HK-2 (cell line): Measurements from ENCODE around the gene PRKAG2.

ENCODE experiments used
- DNase-seq: peaks from one replicate; pipeline ENCODE4 v3.0.0-alpha.2; 2018; ENCODE audit not compliant: unreplicated experiment

The PRKAG2 gene

DNA sequence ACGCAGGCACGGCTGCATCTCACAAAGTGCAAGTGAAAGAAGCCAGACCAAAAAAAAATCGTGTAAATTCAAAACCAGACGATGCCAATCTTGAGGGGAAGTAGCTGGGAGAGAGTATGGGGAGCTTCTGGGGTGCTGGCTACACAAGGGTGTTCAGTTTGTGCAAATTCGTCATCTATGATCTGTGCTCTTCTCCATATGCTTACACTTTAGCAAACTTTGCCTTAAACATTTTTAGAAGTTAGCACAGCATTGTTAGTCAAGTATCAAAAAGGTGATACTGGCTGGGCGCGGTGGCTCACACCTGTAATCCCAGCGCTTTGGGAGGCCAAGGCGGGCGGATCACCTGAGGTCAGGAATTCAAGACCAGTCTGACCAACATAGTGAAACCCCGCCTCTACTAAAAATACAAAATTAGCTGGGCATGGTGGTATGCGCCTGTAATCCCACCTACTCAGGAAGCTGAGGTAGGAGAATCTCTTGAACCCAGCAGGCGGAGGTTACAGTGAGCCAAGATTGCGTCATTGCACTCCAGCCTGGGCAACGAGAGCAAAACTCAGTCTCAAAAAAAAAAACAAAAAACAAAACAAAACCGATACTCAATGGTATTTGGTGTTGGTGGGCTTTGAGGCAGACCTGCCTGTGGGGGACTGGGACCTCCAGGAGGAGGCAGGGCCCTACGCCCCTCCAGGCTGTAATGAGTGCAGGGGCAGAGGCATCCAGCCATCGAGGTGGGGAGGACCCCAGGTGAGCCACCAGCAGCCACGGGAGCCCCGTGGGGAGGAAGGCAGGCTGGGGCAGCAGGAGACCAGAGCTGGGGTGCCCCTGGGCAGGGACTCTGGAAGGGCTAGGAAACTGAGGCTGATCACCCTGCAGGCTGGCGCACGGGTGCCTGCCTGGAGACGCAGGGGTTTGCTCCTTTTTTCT lies 150.0 kb downstream of the PRKAG2 start:
- no peak for DNase-seq

DNA sequence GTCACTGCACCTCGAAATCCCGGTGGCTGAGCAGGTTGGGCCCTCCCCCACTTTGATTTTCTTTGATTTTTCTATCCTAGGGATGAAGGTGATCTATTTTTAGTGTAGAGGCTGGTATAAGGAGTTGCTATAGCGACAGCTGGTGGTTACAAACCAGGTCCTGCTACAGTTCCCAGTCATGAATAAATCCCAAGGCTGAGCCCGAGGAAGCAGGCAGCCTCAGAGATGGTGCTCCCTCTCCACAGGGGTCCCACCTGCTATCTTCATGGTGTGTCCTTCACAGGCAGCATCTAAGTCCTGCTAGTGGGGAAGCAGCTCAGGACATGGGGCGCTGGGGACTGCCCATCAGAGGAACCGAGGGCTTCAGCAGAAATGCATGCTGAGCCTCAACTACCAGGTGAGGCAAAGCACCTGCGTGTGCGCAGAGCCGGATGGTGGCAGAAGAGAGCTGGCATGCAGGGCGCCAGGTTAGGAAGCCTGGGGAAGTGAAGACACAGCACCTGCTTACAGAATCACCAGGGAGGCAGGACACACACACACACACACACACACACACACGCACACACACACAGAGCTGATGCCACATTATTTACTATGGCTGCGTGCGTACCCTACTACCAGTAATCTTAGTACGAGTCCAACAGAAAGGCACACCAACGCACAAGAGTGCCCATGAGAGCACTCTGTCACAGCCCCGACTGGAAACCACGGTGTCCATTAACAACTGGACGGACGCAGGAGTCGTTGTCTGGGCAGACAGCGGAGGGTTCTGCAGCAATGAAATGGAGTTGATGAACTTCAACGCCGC lies 150.9 kb downstream of the PRKAG2 start:
- no peak for DNase-seq

DNA sequence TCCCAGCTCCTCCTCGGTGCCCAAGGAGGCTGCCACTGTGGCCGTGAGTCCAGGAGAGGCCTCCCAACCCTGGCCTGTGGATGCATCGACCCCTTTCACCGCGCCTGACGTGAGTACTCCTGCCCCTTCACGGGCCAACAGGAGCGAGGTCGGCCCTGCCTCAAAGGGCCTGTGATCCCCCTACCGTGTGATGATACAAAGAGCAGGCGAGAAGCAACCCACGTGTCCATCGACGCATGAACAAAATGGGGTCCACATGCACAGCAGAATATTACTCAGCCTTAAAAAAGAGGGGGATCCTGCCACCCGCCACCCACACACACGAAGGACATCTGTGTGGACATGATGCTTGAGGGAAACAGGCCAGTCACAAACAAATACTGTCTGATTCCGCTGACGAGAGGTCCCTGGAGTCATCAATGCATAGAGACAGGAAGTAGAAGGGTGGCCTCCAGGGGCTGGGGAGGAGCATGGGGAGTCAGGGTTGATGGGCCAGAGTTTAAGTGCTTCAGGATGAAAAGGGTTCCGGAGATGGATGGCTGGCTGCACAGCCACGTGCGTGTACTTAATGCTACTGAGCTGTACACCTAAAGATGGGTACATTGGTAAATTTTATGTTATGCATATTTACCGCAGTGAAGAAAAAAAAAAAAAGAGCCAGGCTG lies 151.9 kb downstream of the PRKAG2 start:
- no peak for DNase-seq

DNA sequence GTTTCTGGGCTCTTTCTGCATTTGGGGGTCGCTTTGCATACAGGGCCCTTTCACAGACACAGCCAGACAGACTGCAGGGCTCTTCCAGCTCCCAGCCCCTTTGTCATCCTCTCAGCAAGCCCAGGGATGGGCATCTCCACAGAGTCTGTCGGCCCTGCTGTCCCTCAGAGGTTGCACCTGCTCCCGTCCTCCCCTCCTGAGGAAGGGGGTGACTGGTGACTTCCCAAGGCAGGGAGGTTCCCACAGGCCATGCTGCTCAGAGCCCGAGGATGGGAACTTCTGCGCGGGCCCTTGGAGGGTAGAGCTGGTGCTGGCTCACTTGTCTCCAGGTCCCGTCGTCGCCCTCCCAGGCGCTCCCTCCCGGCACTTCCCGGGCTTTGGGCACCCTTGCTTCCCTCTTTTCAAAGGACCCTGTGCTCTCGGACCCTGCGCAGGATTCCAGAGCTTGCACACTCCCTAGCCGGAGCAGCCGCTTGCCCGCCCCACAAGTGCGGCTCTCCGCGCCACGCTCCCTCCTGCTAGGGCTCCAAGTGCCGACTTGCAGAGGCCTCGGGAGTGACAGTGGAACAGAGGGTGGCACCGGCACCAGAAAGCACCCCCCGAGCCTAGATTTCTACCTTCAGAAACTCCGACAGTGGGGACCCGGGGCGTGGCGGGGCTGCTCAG lies 152.5 kb downstream of the PRKAG2 start:
- no peak for DNase-seq

DNA sequence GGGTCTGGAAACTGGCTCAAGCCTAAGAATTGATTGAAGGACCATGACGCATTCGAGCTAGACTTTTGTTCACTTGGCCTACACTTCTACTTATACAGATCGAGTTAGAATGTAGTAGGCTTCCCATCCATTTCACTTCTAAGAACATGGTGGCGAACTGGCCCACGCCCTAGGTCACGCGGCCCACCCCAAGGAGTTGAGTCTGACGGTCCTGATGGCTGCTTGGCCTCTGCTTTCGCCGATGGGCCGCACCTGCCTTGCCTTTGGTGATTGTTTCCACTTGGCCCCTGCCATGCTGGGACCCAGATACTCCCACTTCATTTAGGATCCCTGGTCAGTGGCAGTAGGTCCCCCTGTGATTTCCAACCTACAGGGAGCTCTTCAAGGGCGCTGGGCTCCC lies 153.6 kb downstream of the PRKAG2 start:
- no peak for DNase-seq

DNA sequence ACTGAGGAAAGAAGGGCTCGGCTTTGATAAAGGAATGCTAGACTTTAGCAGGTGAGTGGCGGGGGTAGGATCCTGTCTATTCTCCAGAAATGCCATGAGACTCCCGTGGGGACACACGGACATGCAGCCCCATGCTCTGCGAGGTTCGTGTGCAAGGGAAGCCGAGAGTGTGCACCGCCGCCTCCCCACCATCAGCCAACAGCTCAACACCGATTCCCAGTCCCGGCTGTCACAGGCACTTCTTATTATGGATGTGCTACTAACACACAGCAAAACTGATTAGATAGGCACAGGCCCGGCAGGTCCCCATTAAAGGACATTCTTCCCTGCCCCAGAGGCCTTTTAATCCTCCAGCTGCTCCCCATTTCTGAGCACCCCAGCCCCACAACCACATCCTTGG lies 154.4 kb downstream of the PRKAG2 start:
- DNase-seq = no peak

DNA sequence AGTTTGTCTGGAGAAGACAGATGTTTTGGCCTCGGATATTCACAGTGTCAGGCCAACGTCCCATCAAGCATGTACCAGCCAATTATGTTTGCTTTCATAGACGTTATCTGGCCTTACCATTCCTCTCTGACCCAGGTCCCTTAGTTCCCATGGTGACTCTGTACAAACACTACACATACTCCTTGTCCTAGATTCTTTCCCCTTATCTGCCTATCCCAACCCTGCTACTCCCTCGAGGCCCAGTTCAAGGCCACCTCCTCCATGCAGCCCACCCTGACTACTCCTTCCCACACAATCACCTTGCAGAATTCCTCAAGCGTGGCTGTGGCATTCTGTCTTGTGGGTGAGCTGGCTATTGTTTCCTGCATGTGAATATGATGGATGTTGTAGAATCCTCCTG lies 155.2 kb downstream of the PRKAG2 start:
- no peak for DNase-seq

DNA sequence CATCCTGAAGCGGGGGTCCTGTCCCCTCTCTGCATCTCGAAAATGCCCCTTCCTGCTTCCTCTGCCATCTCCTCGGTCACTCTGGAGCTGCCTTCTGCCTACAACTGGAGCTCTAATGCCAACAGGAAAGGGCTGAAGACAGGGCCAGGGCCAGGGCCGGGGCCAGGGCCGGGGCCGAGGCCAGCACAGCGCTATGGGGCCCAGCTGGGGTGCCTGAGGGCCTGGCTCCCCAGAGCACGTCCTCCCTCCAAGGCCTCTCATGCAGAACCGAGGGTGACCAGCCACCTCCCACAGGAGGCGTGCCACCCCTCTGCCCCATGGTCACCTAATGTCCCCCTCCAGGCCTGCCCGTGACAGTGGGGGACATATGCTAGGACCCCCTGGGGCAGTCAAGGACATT lies 155.7 kb downstream of the PRKAG2 start:
- DNase-seq = no peak

DNA sequence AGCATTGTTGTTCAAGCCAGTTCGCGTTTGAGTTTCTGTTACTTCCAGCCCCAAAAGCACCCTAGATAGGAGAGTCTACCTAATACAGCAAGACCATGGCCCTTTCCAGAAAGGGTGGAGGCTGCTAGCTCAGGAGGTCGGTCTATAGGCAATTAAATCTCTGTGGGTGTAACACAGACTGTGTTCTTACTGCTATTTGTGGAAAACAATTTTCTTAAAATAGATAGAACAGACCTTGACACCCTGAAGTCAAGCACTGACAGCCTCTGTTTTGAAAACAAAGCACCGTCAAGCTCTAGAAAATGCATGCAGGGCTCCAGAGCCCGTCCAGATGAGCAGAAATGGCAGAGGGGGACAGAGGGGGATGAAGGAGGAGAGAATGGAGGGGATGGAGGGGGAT lies 156.6 kb downstream of the PRKAG2 start:
- no peak for DNase-seq

DNA sequence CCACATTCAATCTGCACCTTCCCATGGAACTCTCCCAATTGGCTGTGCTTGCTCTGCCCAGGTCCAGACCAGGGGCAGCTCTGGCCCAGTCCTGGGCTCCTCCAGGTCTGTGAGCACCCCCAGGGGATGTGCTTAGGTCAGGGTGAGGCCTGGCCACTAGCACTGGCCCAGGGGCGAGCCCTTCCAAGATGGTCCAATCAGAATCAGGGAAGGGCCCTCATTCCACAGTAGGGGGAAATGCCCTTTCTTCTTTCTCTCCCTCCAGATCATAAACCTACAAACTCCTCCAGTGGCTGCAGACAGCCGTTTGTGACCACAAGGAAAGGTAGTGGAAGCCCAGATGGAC lies 157.0 kb downstream of the PRKAG2 start:
- no peak for DNase-seq

DNA sequence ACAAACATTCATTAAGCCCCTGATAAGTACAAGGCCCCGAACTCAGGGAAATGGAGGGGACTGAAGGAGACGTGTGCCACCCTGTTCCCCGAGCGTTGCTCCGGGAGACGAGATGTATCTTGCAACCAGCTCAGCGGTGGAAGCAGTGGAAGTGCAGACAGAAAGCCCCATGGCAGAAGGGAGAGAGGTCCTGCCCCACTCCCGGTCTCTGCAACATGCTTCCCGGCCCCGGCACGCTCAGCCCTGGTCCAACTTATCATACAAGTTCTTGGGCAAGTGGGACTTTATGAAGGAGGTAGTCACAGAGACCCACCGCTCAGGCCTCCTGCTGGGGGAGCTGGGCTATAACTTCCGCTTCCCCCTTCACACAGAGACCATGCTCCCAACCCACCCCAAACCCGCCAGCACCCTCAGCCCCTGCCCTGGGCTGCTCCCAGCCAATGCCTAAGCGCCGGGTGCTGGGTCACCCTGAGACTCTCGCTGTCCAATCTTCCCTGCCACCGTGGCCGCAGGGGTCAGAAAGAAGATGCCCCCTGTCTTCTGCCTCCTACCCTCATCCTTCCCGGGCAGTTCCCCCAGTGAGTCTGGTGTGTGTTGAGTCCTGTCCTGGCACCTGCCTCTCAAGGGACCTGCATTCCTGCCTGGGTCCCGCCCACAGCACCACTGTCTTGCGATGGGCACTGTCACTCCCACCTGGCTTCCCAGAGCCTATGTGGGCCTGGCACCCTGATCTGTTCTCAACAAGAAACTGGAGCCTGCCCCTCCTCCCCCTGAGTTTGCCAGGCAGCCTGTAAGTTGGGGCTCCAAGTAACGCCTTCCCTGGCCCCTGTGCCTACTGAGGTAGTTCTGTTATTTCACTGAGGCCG lies 157.7 kb downstream of the PRKAG2 start:
- no peak for DNase-seq

DNA sequence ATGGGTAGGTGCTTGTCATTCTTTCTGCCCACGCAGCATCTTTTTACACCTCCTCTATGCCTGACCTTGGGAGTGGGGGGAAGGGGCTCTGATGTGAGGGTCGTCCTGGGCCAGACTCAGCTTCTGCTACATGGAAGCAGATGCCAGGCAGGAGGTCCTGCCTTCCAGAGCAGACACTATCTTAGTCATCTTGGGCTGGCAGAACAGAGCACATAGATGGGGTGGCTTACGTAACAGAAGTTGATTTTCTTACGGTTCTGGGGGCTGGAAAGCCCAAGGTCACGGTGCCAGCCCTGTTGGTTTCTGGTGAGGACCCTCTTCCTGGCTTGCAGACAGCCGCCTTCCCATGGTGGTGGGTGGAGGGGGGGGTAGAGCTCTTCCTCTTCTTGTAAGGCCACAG lies 159.0 kb downstream of the PRKAG2 start:
- DNase-seq = no peak

DNA sequence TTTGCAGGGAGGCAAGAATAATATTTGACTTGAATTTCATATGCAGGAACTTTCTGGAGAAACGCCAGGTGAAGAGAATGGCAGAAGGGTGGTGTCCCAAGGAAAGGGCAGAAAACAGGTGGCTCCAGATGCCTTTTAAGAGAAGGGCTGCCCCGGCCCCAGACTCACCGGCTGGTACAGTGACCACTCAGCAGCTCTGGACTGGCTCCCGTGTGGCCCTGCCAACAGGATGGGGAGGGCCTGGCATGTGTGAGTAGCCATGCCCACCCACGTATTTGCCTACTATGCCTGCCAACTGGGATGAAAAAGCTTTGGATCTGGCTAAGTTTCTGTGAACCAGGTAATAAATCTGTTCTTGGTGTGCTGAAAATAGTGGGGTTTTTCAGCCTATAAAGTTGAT lies 159.5 kb downstream of the PRKAG2 start:
- DNase-seq = no peak

DNA sequence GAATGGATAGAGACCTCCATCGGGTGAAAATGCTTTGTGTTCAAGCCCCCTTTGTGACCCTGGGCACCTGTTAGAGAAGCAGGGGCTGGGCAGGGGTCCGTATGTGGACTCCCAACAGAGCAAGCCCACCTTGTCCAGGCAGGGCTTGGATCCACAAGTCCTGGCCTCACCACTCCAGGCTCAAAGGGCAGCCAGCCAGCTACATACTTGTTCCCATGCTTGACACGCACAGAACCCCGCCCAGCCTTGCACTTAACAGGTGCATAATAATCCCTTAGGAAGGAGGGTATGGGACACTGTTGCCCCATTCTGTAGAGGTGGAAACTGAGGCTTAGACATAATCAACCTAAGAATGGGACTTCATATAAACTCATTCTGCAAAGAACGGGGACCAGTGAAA lies 160.6 kb downstream of the PRKAG2 start:
- DNase-seq = no peak

DNA sequence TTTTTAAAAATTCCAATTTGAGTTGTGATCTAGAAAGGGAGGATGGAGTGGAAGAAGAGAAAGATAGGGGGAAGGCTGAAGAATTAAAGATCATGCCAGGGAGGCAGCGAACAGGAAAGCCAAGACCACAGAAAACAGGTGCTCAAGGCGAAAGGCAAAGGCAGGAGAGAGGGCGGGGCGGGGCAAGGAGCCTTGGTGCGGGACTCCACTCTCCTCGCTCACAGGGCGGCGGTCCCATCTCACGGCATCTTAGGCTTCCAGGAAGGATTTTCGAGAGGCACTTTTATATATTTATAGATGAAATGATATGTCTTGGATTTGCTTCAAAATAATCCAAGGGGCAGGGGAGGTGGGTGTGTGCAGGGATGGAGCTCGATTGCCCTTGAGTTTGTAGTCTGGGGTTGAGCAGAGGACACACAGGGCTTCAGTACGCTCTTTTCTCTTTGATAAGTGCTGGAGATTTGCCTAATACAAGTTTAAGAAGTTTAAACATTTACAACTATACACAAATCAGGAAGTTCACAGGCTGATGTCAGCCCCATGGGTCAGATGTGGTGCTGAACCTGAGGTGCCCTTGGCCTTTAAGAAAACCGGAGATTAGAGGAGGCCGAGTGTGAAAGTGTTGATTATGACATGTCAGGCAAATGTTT lies 161.1 kb downstream of the PRKAG2 start:
- peak; percentile 41 for DNase-seq

DNA sequence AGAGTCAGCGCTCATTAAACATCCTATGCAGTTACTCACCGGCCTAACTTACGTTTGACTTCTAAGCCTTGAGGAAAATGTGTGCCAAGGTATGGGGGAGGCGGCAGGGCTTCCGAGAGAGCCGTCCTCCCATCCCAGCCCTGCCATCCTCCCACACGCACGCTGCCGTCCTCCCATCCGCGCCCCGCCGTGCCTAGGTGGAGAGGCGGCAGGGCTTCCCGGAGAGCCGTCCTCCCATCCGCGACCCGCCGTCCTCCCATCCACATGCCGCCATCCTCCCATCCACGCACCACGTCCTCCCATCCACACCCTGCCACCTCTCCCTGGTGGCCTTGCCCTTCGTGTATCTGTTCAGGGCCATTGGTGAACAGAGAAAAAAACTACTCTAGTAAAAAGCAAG lies 162.7 kb downstream of the PRKAG2 start:
- DNase-seq = no peak

DNA sequence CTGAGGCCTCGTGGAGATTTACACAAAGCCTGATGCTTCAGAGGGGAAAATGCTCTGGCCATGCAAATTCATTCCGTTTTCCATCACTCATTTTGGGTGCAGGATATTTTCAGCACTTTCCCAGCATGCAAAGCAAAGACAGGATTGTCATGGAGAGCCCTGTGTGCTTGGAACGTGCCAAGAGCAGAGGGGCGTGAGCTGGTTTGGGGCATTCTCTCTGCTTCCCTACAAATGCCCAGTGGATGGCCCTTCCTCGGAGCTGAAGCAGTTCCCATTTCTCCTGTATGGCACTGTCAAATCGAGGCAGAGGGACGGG lies 164.1 kb downstream of the PRKAG2 start:
- DNase-seq = no peak

DNA sequence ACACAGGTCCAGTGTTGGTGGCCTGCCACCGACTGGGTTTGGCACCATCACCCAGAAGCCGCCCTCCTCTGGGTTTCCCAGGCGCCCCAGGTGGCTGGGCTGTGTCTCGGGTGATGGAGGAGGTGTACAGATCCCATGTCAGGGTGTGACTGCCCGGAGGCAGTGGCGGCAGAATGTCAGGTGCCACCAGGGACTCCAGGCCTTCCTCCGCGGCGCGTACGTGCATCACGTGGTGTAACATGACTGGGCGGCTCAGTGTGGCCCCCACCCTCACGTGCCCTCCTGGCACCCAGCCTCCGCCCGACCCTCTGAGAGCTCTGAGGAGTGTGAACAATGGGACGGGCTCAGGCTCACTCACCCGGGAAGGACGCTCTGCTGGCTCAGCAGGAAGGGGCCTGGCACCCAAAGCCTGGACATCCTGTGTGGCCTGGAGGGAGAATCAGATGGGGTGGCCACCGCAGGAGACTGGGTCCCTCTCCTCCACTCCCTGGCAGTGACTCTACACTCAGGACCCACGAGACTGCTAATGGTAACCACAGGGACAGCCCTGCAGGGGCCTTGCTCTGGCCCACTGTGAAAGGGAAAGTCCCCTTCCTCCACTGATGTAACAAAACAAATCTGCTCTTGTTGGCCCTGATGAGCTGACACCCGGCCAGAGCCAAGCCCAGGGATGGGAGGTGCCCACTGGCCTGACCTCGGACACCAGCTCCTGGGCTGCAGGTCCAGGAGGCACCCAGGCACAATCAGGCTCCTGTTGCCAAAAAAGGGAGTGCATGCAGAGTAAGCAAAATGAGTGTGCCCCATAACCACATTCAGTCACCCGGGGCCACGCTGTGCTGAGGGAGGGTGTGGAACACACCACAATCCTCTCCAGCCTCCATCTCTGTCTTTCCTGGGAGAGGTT lies 164.8 kb downstream of the PRKAG2 start:
- peak; percentile 89 for DNase-seq

DNA sequence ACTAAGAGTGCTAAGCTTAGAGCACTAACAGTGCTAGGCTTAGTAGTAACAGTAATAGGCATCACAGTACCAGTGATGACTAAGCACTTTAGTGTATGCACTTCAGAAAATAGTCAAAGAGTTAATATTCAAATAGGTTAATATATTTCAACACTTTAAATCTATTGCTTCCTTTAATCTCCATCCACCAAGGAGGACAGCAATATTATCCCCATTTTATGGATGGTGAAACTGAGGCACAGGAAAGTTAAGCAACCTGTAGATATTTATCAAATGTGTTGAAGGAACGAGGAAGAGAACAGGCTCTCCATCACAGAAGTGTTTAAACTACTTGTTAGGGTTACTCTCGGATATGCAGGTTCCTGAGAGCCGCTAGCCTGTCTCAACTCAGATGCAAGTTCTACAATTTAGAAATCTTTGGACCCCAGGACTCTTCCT lies 165.5 kb downstream of the PRKAG2 start:
- DNase-seq = no peak
